ENCODE measurements around the gene CRIP2.

Gene CRIP2

DNA sequence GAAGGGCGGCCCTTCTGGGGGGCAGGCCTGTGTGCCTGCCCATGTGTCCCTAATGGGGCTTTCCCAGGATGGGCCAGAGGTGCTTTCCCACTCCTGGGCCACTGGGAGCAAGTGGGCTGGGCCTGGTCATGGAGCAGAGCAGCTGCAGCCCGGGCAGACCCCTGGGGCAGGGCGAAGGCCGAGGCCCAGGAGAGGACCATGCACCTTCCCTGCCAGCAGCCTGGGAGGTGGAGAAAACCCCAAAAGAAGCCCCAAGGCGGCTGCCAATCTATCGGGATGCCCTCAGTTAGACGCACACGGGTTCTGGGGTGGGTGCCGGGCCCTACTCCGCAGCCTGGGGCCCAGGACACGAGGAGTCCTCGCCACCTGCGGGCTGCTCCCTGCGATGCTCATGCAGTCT lies 16.1 kb upstream of the CRIP2 start:
- TF ChIP-seq FOXM1 (IDR thresholded peaks at IDR 0.05; ENCODE audit: borderline replicate concordance, low read depth): no peak
- TF ChIP-seq, protein P1, sequence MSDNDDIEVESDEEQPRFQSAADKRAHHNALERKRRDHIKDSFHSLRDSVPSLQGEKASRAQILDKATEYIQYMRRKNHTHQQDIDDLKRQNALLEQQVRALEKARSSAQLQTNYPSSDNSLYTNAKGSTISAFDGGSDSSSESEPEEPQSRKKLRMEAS (IDR thresholded peaks at IDR 0.05): no peak
- TF ChIP-seq RAD21 (IDR thresholded peaks at IDR 0.05; ENCODE audit: low read depth): no peak
- TF ChIP-seq EGR1 (IDR thresholded peaks at IDR 0.05): no peak
- TF ChIP-seq NFIC (IDR thresholded peaks at IDR 0.05): no peak
- TF ChIP-seq TCF12 (IDR thresholded peaks at IDR 0.05; ENCODE audit: low read depth): no peak
- no peak for TF ChIP-seq CREB1 (IDR thresholded peaks at IDR 0.05; ENCODE audit: low read depth)
- TF ChIP-seq YY1 (IDR thresholded peaks at IDR 0.05; ENCODE audit: low read depth): no peak
- TF ChIP-seq, protein P2, sequence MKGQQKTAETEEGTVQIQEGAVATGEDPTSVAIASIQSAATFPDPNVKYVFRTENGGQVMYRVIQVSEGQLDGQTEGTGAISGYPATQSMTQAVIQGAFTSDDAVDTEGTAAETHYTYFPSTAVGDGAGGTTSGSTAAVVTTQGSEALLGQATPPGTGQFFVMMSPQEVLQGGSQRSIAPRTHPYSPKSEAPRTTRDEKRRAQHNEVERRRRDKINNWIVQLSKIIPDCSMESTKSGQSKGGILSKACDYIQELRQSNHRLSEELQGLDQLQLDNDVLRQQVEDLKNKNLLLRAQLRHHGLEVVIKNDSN (IDR thresholded peaks at IDR 0.05): no peak
- no peak for TF ChIP-seq CEBPB (IDR thresholded peaks at IDR 0.05)
- no peak for TF ChIP-seq EP300 (IDR thresholded peaks at IDR 0.05; ENCODE audit: borderline replicate concordance)

DNA sequence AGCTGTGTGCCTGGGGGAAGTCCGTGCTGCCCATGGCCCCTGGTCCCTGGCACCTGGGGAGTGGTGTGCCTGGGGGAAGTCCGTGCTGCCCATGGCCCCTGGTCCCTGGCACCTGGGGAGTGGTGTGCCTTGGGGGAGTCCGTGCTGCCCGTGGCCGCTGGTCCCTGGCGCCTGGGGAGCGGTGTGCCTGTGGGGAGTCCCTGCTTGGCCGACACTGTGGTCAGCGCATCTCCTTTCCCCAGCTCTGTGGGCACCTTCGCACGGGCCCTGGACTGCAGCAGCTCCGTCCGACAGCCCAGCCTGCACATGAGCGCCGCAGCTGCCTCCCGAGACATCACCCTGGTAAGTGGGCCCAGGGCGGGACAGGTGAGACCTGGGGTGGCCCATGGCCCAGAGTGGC lies 14.5 kb upstream of the CRIP2 start:
- no peak for TF ChIP-seq EGR1 (IDR thresholded peaks at IDR 0.05)
- no peak for TF ChIP-seq ZBTB7A (IDR thresholded peaks at IDR 0.05; ENCODE audit: low read depth)
- no peak for TF ChIP-seq EP300 (IDR thresholded peaks at IDR 0.05; ENCODE audit: borderline replicate concordance)
- TF ChIP-seq TAF1 (IDR thresholded peaks at IDR 0.05; ENCODE audit: low read depth): no peak
- no peak for TF ChIP-seq TEAD4 (IDR thresholded peaks at IDR 0.05)
- no peak for TF ChIP-seq CEBPB (IDR thresholded peaks at IDR 0.05)
- TF ChIP-seq, protein P3, sequence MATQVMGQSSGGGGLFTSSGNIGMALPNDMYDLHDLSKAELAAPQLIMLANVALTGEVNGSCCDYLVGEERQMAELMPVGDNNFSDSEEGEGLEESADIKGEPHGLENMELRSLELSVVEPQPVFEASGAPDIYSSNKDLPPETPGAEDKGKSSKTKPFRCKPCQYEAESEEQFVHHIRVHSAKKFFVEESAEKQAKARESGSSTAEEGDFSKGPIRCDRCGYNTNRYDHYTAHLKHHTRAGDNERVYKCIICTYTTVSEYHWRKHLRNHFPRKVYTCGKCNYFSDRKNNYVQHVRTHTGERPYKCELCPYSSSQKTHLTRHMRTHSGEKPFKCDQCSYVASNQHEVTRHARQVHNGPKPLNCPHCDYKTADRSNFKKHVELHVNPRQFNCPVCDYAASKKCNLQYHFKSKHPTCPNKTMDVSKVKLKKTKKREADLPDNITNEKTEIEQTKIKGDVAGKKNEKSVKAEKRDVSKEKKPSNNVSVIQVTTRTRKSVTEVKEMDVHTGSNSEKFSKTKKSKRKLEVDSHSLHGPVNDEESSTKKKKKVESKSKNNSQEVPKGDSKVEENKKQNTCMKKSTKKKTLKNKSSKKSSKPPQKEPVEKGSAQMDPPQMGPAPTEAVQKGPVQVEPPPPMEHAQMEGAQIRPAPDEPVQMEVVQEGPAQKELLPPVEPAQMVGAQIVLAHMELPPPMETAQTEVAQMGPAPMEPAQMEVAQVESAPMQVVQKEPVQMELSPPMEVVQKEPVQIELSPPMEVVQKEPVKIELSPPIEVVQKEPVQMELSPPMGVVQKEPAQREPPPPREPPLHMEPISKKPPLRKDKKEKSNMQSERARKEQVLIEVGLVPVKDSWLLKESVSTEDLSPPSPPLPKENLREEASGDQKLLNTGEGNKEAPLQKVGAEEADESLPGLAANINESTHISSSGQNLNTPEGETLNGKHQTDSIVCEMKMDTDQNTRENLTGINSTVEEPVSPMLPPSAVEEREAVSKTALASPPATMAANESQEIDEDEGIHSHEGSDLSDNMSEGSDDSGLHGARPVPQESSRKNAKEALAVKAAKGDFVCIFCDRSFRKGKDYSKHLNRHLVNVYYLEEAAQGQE (IDR thresholded peaks at IDR 0.05; ENCODE audit: low read depth): no peak
- TF ChIP-seq TCF12 (IDR thresholded peaks at IDR 0.05; ENCODE audit: low read depth): no peak
- TF ChIP-seq CREB1 (IDR thresholded peaks at IDR 0.05; ENCODE audit: low read depth): no peak
- TF ChIP-seq RAD21 (IDR thresholded peaks at IDR 0.05; ENCODE audit: low read depth): no peak
- TF ChIP-seq NFIC (IDR thresholded peaks at IDR 0.05): no peak
- TF ChIP-seq YY1 (IDR thresholded peaks at IDR 0.05; ENCODE audit: low read depth): no peak
- TF ChIP-seq, protein P2 (IDR thresholded peaks at IDR 0.05): no peak

DNA sequence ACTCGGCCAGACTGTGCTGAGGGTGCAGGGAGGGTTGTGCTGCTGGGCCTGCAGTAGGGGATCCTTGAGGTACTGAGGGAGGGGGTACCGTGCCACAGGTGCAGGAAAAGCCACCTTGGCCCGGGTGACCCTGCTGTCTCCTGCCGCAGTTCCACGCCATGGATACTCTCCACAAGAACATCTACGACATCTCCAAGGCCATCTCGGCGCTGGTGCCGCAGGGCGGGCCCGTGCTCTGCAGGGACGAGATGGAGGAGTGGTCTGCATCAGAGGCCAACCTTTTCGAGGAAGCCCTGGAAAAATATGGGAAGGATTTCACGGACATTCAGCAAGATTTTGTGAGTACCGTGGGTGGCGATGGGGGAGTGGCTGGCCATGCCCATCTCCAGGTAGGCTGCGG lies 14.0 kb upstream of the CRIP2 start:
- TF ChIP-seq TCF12 (IDR thresholded peaks at IDR 0.05; ENCODE audit: low read depth): no peak
- TF ChIP-seq CEBPB (IDR thresholded peaks at IDR 0.05): no peak
- TF ChIP-seq, protein P2 (IDR thresholded peaks at IDR 0.05): no peak
- no peak for TF ChIP-seq FOXM1 (IDR thresholded peaks at IDR 0.05; ENCODE audit: borderline replicate concordance, low read depth)
- TF ChIP-seq TAF1 (IDR thresholded peaks at IDR 0.05; ENCODE audit: low read depth): no peak
- TF ChIP-seq RAD21 (IDR thresholded peaks at IDR 0.05; ENCODE audit: low read depth): no peak
- TF ChIP-seq, protein P1 (IDR thresholded peaks at IDR 0.05): no peak
- TF ChIP-seq EGR1 (IDR thresholded peaks at IDR 0.05): no peak
- no peak for TF ChIP-seq YY1 (IDR thresholded peaks at IDR 0.05; ENCODE audit: low read depth)
- no peak for TF ChIP-seq NFIC (IDR thresholded peaks at IDR 0.05)
- TF ChIP-seq CREB1 (IDR thresholded peaks at IDR 0.05; ENCODE audit: low read depth): no peak
- TF ChIP-seq TEAD4 (IDR thresholded peaks at IDR 0.05): no peak
- TF ChIP-seq EP300 (IDR thresholded peaks at IDR 0.05; ENCODE audit: borderline replicate concordance): no peak
- TF ChIP-seq ZBTB7A (IDR thresholded peaks at IDR 0.05; ENCODE audit: low read depth): no peak
- TF ChIP-seq, protein P3 (IDR thresholded peaks at IDR 0.05; ENCODE audit: low read depth): no peak

DNA sequence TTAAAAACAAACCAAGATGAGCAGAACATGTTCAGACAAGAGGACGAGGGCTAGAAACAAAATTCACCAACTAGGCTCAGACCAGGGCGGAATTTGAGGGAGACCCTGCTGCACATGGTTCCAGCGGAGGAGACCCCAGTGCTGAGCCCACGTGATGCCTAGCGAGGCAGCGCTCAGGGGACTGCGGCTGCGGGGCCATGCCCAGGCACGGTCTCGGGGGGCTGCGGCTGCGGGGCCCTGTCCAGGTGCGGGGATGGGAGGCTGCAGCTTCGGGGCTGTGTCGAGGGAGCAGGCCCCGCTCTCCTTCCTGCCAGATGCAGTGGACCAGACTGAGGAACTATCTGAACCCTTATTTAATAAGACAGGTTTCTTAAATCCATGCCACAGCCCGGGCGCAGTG lies 12.7 kb upstream of the CRIP2 start:
- TF ChIP-seq, protein P3 (IDR thresholded peaks at IDR 0.05; ENCODE audit: low read depth): no peak
- TF ChIP-seq TAF1 (IDR thresholded peaks at IDR 0.05; ENCODE audit: low read depth): no peak
- TF ChIP-seq EP300 (IDR thresholded peaks at IDR 0.05; ENCODE audit: borderline replicate concordance): no peak
- no peak for TF ChIP-seq FOXM1 (IDR thresholded peaks at IDR 0.05; ENCODE audit: borderline replicate concordance, low read depth)
- TF ChIP-seq TEAD4 (IDR thresholded peaks at IDR 0.05): no peak
- TF ChIP-seq RAD21 (IDR thresholded peaks at IDR 0.05; ENCODE audit: low read depth): no peak
- TF ChIP-seq NFIC (IDR thresholded peaks at IDR 0.05): no peak
- TF ChIP-seq, protein P1 (IDR thresholded peaks at IDR 0.05): no peak
- no peak for TF ChIP-seq CEBPB (IDR thresholded peaks at IDR 0.05)
- no peak for TF ChIP-seq EGR1 (IDR thresholded peaks at IDR 0.05)
- TF ChIP-seq, protein P2 (IDR thresholded peaks at IDR 0.05): no peak
- no peak for TF ChIP-seq ZBTB7A (IDR thresholded peaks at IDR 0.05; ENCODE audit: low read depth)
- no peak for TF ChIP-seq CREB1 (IDR thresholded peaks at IDR 0.05; ENCODE audit: low read depth)
- TF ChIP-seq YY1 (IDR thresholded peaks at IDR 0.05; ENCODE audit: low read depth): no peak
- no peak for TF ChIP-seq TCF12 (IDR thresholded peaks at IDR 0.05; ENCODE audit: low read depth)

All from Ishikawa (cell line).